ENCODE measurements around the gene PTPA. TPM values are rescaled to one million over a fixed set of nuclear protein-coding genes. Genes with fewer than 3 reads are reported as not detected.
"Not testable (repeated sequence)": the region's sequence is repeated elsewhere in the genome, so short reads cannot be mapped to it uniquely, and the experiment has no call there.

The PTPA gene
- total RNA-seq, 2 donors from 2014 or later, result 49.8 to 50.0 TPM

DNA sequence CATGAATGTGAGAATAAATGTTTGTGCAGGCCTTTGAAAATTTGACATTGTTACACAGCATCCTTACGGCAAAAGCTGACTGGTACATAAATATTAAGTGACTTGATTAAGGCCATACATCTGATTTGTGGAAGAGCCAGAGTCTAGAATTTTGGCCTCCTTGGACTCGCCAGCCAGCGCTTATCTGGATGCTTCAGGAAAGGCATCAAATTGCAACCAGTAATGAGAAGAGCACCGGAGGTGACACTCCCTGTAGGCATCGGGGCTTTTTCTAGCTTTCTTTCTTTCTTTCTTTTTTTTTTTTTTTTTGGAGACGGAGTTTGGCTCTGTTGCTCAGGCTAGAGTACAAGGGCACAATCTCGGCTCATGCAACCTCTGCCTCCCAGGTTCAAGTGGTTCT, 80.0 kb downstream of the PTPA start:
- Mint-ChIP-seq H3K4me1 (no peaks in the 10 kb centered on the region), H3K4me3 (no peak overlapping the region), H3K36me3 (ENCODE audit: low read depth) (no peaks in the 10 kb centered on the region), H3K27ac (no peak overlapping the region), H3K27me3 (peaks cover 26% of the 10 kb centered on the region)
- DNase-seq (no peak), ATAC-seq (no peak)
- peaks cover 3% of the 10 kb centered on the region for H3K9me3 ChIP-seq (ENCODE audit: control insufficient read depth, low read length, poor library complexity, severe bottlenecking)

DNA sequence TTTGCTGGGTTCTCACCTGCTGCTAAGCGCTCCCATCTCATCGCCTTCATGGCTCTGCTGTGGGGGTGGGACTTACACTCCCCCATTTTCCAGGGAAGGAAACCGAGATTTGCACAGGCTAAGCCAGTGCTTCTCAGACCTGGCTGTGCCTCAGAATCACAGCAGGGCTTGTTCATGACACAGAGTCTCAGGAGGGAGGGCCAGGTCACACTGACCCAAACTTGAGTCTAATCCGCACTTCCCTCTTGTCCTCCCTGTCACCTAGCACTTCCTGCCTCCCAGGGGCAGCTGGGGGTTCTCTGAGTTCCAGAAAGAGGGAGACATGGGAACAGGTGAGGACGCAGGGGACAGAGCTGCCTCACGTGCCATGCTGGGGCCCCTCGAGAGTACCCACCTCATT, 82.4 kb downstream of the PTPA start:
- Mint-ChIP-seq H3K4me3 (no peak overlapping the region), H3K4me1 (peaks cover 2% of the 10 kb centered on the region), H3K36me3 (ENCODE audit: low read depth) (no peaks in the 10 kb centered on the region), H3K27ac (no peak overlapping the region), H3K27me3 (peaks cover 36% of the 10 kb centered on the region)
- DNase-seq, result no peak
- no peaks in the 10 kb centered on the region for H3K9me3 ChIP-seq (ENCODE audit: control insufficient read depth, low read length, poor library complexity, severe bottlenecking)
- no peak for ATAC-seq

DNA sequence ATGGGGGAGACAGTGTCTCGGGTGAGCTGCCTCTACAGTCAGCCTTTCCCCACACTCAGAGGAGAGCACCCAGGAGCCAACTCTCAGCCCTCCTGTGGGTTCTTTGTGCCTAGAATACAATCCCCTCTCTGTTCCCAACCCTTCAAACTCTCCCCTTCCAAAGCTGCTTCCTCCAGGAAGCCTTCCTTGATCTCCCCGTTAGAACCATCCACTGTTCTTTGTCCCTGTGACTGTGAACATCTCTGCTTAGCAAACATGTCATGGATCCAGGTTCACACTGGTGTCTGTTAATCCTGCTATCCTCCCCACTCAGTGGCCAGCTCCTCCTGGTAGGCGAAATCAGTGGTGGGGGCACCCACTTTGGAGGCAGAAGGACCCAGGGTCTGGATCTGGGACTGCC, 83.0 kb downstream of the PTPA start:
- H3K4me3 Mint-ChIP-seq, result no peak overlapping the region
- no peaks in the 10 kb centered on the region for H3K36me3 Mint-ChIP-seq (ENCODE audit: low read depth)
- ATAC-seq (no peak), DNase-seq (no peak)
- no peaks in the 10 kb centered on the region for H3K9me3 ChIP-seq (ENCODE audit: control insufficient read depth, low read length, poor library complexity, severe bottlenecking)
- H3K27ac Mint-ChIP-seq, result no peak overlapping the region
- H3K27me3 Mint-ChIP-seq, result peaks cover 41% of the 10 kb centered on the region
- H3K4me1 Mint-ChIP-seq, result peaks cover 2% of the 10 kb centered on the region

DNA sequence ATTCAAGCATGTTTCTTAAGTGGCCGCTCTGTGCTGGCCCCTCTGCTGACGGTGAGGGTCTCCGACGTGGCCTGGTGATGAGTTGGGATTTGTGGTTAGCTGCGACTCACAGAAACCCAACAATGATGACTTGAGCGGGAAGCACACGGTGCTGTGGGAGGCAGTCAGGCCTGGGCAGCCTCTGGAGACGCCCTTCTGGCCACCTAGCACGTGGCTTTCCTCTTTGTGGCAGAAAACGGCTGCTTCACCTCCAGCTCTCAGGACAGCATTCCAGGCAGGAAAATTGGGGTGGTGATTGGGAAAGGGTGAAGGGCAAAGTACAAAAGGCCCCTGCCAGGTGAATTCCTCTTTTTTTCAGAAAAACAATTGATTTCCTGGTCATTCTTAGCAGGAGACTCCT, 84.4 kb downstream of the PTPA start:
- Mint-ChIP-seq H3K27ac (no peak overlapping the region), H3K36me3 (ENCODE audit: low read depth) (no peaks in the 10 kb centered on the region), H3K4me3 (no peak overlapping the region), H3K27me3 (peaks cover 41% of the 10 kb centered on the region), H3K4me1 (peaks cover 2% of the 10 kb centered on the region)
- no peak for DNase-seq
- H3K9me3 ChIP-seq (ENCODE audit: control insufficient read depth, low read length, poor library complexity, severe bottlenecking), result no peaks in the 10 kb centered on the region
- ATAC-seq, result no peak

DNA sequence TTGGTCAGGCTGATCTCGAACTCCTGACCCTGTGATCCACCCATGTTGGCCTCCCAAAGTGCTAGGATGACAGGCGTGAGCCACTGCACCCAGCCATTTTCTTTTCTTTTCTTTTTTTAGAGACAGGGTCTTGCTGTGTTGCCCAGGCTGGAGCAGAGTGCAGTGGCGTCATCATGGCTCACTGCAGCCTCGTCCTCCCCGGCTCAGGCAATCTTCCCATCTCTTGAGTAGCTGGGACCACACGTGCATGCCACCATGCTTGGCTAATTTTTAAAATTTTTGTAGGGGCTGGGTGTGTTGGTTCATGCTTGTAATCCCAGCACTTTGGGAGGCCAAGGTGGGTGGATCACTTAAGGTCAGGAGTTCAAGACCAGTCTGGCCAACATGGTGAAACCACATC, 85.8 kb downstream of the PTPA start:
- H3K4me1 Mint-ChIP-seq; DNase-seq; H3K27ac Mint-ChIP-seq; ATAC-seq; H3K4me3 Mint-ChIP-seq; H3K36me3 Mint-ChIP-seq (ENCODE audit: low read depth); H3K9me3 ChIP-seq (ENCODE audit: control insufficient read depth, low read length, poor library complexity, severe bottlenecking): not testable (repeated sequence)
- H3K27me3 Mint-ChIP-seq, result peaks cover 41% of the 10 kb centered on the region

DNA sequence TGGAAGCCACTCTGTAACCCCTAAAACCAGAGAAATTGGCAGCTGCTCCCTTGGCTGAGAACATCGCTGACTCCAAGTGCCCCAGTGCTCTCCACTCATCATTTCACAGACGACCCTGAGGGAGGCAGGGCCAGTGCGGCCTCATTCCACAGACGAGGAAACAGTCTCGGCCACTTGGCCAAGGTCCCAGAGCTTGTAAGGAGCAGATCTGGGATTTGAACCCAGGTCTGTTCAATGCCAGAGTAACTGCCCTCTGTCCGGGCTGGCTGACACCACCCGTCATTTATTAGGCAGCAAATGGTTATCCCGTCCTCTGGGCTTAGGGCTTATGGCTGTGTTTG, 86.7 kb downstream of the PTPA start:
- no peak for DNase-seq
- H3K9me3 ChIP-seq (ENCODE audit: control insufficient read depth, low read length, poor library complexity, severe bottlenecking), result no peaks in the 10 kb centered on the region
- ATAC-seq, result no peak
- H3K4me1 Mint-ChIP-seq, result peaks cover 2% of the 10 kb centered on the region
- no peak overlapping the region for H3K4me3 Mint-ChIP-seq
- H3K27ac Mint-ChIP-seq, result no peak overlapping the region
- H3K36me3 Mint-ChIP-seq (ENCODE audit: low read depth), result no peaks in the 10 kb centered on the region
- peaks cover 41% of the 10 kb centered on the region for H3K27me3 Mint-ChIP-seq

Other genes starting within 250 kb of the PTPA start
- gene KYAT1, start 229.5 kb upstream of the PTPA start, total RNA-seq, result 1 to 10 TPM; 4.8 to 5.7 TPM
- gene LRRC8A, start 229.3 kb upstream of the PTPA start, total RNA-seq, result 10 to 100 TPM; 28.9 to 30.3 TPM
- gene PHYHD1, start 190.4 kb upstream of the PTPA start, total RNA-seq, result under 1 TPM in 1 of 2 donors, not detected in 1; 0.45 TPM
- gene DOLK, start 163.8 kb upstream of the PTPA start, total RNA-seq, result 1 to 10 TPM; 5.1 to 7.4 TPM
- 10 to 100 TPM; 62.2 to 75.1 TPM for gene NUP188, start 163.7 kb upstream of the PTPA start, total RNA-seq
- gene SH3GLB2, start 83.1 kb upstream of the PTPA start, total RNA-seq, result 10 to 100 TPM; 82.2 to 87.1 TPM
- gene MIGA2, start 74.8 kb upstream of the PTPA start, total RNA-seq, result 10 to 100 TPM; 64.2 to 81.4 TPM
- gene DOLPP1, start 30.3 kb upstream of the PTPA start, total RNA-seq, result 1 to 10 TPM; 5.3 to 8.0 TPM
- gene CRAT, start 622 bp upstream of the PTPA start, total RNA-seq, result 10 to 100 TPM; 12.9 to 23.3 TPM
- gene IER5L, start 66.8 kb downstream of the PTPA start, total RNA-seq, result 1 to 10 TPM; 2.4 to 3.1 TPM

Measured in T-helper 17 cell (primary cell).